NCI-H1694 (cell line): Measurements from ENCODE around the gene CCDC102B.
"Not testable (repeated sequence)": the region's sequence is repeated elsewhere in the genome, so short reads cannot be mapped to it uniquely, and the experiment has no call there.

Source experiments
- DNase-seq: peaks from one replicate; lab custom pipeline; 2025; lab: John Stamatoyannopoulos, UW

Gene CCDC102B

GRCh38 chr18:68797871-68798270 is at the start of gene CCDC102B:
CCDC102B (plus strand) TSS chr18:68798080; CDS start chr18:68836764, 38,684 bp downstream.
- DNase-seq, result no peak

- no peak for DNase-seq
Observed at GRCh38 chr18:68757126-68757525, 40.8 kb upstream of the CCDC102B start.

- DNase-seq, result no peak
Observed at GRCh38 chr18:68759308-68759707, 38.6 kb upstream of the CCDC102B start.

GRCh38 chr18:68763083-68763482 is 34.8 kb upstream of the CCDC102B start:
- no peak for DNase-seq

GRCh38 chr18:68764016-68764415 is 33.9 kb upstream of the CCDC102B start:
- no peak for DNase-seq

GRCh38 chr18:68766433-68766832 is 31.4 kb upstream of the CCDC102B start:
- DNase-seq, result no peak

- no peak for DNase-seq
Observed at GRCh38 chr18:68769461-68769860, 28.4 kb upstream of the CCDC102B start.

- no peak for DNase-seq
Observed at GRCh38 chr18:68772268-68772667, 25.6 kb upstream of the CCDC102B start.

- no peak for DNase-seq
Observed at GRCh38 chr18:68778280-68778886, 19.5 kb upstream of the CCDC102B start.

- no peak for DNase-seq
Observed at GRCh38 chr18:68779169-68779568, 18.7 kb upstream of the CCDC102B start.

- no peak for DNase-seq
Observed at GRCh38 chr18:68780802-68781635, 16.9 kb upstream of the CCDC102B start.

- no peak for DNase-seq
Observed at GRCh38 chr18:68783506-68783905, 14.4 kb upstream of the CCDC102B start.

- no peak for DNase-seq
Observed at GRCh38 chr18:68784071-68784470, 13.8 kb upstream of the CCDC102B start.

GRCh38 chr18:68790290-68790689 is 7.6 kb upstream of the CCDC102B start:
- not testable (repeated sequence) for DNase-seq

GRCh38 chr18:68791801-68792200 is 6.1 kb upstream of the CCDC102B start:
- DNase-seq, result no peak

GRCh38 chr18:68793951-68794350 is 3.9 kb upstream of the CCDC102B start:
- no peak for DNase-seq

- no peak for DNase-seq
Observed at GRCh38 chr18:68796936-68797690, 767 bp upstream of the CCDC102B start.

GRCh38 chr18:68800075-68800474 is 2.2 kb downstream of the CCDC102B start:
- no peak for DNase-seq

GRCh38 chr18:68803356-68803755 is 5.5 kb downstream of the CCDC102B start:
- no peak for DNase-seq

GRCh38 chr18:68817584-68817983 is 19.7 kb downstream of the CCDC102B start:
- DNase-seq, result no peak

GRCh38 chr18:68818584-68818983 is 20.7 kb downstream of the CCDC102B start:
- DNase-seq, result no peak

GRCh38 chr18:68822926-68823325 is 25.0 kb downstream of the CCDC102B start:
- DNase-seq, result no peak

GRCh38 chr18:68826121-68826520 is 28.2 kb downstream of the CCDC102B start:
- no peak for DNase-seq
